AG08395 (cell line): ENCODE data around the gene FBXO34.

ENCODE experiments used
- DNase-seq: peaks from one replicate; pipeline ENCODE4 v3.0.0; 2012; ENCODE audit warnings: mixed read lengths, low spot score

Gene FBXO34

DNA sequence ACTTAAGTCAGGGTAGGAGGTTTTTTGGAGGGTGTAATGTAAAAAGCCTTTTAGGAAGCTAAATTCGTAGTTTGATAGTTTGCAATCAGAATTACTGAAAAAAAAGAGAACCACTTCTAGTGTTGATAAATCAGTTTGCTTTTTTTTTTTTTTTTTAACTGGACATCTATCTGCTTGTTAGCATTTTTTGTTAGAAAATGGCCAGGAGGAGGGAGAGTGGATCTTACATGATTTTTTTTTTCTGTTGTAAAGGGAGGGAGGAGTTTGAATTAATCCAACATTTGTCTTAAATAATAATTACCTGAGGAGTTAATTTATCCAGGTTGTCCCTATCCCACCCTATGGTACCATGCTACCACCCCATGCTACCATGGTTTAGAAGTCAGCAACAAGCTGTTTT is 1.2 kb downstream of the FBXO34 start:
- no peak for DNase-seq

DNA sequence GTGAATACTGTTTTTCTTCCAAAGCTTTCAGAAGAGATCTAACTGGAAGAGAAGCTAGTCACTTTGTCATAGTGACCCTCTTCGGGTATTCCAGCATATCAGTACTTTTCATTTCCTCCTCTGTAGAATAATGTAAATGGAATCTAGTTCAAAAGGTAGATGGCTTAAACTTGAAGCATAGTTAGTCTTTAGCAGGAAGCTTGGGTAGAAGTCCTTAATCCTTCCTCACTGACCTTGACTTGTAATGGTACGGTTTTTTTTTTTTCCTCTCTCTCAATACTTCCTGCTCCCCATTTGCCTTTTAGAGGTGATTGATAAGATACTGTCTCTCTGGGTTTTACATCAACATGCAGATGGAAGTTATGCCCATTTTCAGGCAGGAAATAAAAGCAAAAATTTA is 1.7 kb downstream of the FBXO34 start:
- no peak for DNase-seq

DNA sequence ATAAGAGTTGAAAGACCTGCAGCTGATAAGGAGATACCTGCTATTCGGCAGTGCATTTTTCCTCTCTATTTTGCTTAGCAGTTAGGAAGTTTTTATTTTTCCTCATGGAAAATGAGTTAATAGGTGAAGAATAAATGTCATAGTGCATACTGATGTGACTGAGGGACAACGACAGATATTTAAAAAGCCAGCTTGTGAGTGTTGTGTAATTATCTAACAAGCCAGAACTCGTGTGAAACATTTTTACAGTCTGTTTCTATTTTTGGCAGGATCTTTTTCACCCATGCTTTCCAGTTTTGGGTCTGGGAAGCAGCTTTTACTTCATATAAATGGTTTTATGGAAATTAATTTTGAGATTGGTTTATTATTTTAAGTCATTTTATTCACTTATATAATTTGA is 2.9 kb downstream of the FBXO34 start:
- DNase-seq: no peak

DNA sequence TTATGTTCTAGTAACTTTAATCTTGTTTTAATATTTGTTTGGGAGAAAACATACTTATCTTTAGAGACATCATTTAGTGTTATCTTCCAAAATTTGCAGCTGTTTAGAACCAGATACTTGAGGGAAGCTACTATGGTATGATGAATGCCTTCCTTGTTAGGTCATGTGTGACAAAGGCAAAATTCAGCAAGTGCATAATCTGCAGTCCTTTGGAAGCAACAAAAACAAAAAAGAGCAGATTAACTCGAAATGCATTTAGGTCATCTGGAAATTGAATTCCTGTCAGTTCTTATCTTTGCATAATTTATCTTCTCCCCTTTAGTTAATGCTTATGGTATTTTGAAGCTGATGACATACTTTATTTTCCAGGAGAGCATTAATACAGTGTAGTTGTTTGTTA is 3.5 kb downstream of the FBXO34 start:
- DNase-seq: no peak

DNA sequence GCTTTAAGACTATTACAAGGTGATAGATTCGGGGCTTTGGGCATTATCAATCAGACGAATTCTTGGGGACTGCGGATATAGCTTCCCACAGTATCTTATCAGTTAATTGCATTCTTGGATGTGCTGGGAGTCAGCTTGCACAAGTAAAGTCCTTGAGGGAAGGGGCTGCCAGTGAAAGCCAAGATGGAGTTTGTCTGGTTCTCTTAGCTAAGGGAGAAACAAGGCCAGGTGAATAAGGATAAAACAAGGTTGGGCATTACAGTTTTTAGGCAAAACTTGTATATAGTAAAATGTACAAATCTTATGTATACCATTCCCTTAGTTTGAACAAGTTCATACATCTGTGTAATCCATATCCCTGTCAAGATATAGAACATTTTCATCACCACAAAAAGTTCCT is 5.5 kb downstream of the FBXO34 start:
- DNase-seq: no peak

DNA sequence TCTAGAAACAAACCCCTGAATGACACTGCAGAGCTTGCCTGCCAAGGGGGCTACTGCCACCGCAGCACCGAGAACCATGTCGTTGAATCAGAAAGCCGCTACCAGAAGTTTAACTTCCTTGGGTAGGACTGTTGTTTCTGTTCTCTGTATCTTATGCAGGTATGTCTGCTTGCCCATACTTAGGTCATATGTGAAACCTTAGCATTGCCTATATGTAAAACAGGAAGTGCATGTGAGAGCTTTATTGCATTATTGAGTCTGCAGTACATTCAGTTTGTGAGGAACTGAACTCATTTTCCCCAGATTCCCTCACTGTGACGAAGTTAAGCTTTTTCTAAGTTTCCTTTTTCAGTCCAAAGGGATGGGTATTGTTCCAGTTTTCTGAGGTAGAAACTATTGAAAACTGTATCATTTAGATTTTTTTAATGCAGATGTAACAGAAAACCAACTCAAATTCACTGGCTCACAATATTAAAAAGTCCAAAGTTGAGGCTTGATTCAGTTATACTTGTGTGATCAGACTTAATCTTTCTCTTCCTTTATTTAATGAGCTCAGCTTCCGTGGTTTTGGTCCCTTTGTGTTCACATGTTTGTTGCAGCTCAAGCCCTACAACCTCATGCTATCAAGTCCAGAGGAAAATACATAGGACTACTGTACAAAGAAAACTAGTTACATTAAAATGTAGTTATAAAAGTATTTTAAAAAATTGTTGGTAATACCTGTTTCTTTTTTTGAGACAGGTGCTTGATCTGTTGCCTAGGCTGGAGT is 6.9 kb downstream of the FBXO34 start:
- DNase-seq: no peak

DNA sequence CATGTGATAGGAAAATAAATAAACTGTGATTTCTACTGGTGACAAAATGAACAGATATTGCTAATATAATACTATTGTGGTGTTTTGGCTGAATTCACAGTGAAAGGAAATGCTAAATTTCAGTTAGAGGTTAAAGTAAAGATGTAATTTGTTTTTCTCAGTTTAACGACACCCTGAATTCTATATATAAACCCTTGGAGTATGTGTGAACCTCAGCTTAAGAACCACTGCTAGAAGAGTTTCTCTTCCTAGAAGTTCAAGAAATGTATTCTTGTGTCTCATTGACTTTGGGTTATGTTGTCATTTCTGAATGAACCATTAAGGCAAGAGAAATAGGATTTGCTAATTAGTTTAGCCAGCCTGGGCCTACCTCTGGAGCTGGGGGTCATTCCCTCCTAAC is 8.2 kb downstream of the FBXO34 start:
- no peak for DNase-seq

DNA sequence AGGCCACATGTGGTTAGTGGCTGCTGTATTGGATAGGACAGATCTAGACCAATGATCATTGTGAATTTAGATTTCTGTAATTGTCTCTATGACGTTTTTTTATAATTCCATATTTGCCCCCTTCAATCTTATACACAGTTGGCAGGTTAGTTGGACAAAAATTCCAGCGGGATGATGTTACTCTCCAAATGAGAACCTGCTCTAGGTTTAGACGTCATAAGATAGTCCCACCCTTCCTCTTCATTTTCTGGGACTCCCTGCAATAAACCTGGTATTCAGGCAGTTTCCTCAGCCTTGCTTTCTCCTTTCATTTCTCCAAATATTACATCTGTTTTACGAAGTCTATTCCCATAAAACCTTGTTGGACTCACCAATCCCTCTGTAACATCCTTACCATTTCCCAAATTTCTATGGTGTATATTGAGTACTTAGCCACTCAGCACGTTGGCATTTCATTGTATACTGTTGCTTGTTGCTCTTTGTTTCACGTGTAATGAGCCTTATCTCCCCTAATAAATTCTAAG is 10.2 kb downstream of the FBXO34 start:
- DNase-seq: no peak

DNA sequence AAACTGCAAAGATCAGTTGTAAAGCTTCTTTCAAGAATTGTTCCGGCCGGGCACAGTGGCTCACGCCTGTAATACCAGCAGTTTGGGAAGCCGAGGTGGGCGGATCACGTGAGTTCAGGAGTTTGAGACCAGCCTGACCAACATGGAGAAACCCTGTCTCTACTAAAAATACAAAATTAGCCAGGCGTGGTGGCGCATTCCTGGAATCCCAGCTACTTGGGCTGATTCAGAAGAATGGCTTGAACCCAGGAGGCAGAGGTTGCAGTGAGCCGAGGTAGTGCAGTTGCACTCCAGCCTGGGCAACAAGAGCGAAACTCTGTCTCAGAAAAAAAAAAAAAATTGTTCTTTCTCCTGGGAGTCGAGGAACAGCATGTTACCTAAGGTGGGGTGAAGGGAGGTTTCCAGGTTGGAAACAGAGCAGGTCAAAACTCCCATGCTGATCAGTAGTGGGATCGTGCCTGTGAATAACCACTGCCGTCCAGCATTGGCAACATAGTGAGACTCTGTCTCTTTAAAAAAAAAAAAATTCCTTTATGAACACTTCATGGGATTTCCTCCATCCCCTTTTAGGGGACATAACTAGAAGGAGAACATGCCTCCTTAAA is 13.9 kb downstream of the FBXO34 start:
- no peak for DNase-seq

DNA sequence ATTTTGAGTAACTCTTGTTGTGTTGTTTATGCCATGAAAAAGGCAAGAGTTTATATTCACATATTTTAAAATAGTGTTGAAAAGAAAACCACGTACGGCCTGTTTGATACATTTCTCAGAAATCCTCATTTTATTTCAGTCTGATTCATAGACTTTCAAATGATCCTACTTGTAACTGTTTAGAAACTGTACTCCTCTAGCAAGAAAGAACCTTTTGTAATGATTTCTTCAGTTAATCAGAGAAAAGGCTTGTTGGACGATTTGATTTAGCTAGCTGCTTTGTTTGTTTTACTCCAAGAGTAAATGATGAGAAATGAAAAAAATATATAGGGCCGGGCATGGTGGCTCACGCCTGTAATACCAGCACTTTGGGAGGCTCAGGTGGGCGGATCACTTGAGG is 17.2 kb downstream of the FBXO34 start:
- DNase-seq: no peak

DNA sequence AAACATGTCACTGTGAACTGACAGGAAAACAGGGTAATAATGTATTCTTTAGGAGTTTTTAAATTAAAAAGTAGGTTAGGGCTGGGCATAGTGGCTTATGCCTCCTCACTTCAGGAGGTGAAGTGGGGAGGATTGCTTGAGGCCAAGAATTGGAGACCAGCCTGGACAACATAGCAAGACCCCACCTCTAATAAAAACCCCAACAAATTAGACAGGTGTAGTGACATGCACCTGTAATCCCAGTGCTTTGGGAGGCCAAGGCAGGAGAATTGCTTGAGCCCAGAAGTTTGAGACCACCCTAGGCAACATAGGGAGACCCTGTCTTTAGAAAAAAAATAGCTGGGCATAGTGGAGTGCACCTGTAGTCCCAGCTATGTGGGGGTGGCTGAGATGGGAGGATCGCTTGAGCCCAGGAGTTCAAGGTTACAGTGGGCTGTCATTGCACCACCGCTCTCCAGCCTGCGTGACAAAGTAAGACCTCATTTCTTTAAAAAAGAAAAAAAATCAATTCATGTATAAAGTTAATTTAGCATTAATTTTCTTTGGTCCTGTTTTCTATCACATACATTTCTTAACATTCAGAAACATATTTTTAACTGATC is 20.4 kb downstream of the FBXO34 start:
- DNase-seq: no peak

DNA sequence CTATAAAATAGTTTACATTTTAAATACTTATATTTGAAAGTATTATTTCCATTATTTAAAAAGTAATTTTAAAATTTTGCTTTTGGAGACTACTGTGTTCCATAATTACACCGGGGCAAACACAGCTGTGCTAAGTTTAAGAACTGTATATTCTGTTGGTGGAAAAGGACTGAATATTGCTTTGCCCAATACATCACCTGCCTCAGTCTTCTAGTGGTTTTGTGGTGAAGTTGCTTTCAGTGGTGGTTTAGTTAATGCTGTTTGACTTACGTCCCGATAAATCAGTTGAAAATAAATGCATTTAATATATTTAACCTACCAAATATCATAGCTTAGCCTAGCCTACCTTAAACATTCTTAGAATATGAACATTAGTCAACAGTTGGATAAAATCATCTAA is 23.4 kb downstream of the FBXO34 start:
- no peak for DNase-seq

DNA sequence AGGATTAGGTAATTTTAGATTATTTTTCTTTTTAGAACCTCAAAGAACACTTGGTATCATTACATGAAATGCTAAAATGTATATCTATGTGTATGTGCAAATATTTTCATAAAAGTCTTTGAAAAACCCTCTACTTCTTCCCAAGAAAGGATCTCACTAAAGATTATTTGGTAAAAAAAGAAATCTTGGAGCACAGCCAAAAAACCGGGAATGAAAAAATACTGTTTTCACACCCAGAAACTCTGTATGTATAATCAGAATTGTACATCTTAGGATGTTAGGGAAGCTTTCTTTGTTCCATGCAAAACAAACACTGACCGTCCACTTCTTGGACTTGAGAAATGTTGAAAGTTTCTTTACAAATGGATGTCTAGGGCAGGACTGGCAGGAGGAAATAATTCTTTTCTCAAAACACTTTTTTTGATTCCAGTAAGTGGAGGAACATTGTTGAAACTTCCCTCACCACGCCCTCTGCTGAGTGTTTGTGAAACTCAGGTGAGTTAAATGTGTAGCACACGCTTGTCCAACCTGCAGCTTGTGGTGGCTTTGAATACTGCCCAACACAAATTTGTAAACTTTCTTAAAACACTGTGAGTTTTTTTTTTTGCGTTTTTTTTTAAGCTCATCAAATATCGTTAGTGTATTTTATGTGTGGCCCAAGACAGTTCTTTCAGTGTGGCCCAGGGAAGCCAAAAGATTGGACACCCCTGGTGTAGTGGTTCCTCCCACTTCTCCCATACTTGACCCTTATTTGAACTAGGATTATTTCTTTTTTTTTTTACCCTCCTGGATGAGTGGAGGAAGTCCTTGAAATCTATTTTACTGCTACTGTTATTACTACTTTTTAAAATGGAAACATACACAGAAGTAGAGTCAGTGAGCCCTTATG is 26.6 kb downstream of the FBXO34 start:
- DNase-seq: no peak

DNA sequence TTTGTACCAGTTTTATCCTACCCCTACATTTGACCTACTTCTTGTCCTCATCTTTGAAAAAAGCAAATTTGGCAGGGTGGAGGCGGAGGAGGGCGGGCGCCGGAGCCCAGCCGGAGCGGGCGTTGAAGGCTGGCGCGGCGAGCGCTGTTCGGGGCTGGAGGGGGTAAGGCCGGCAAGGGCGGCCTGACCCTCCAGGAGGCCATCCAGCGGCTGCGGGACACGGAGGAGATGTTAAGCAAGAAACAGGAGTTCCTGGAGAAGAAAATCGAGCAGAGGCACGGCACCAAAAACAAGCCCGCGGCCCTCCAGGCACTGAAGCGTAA is 27.2 kb downstream of the FBXO34 start:
- DNase-seq: no peak

DNA sequence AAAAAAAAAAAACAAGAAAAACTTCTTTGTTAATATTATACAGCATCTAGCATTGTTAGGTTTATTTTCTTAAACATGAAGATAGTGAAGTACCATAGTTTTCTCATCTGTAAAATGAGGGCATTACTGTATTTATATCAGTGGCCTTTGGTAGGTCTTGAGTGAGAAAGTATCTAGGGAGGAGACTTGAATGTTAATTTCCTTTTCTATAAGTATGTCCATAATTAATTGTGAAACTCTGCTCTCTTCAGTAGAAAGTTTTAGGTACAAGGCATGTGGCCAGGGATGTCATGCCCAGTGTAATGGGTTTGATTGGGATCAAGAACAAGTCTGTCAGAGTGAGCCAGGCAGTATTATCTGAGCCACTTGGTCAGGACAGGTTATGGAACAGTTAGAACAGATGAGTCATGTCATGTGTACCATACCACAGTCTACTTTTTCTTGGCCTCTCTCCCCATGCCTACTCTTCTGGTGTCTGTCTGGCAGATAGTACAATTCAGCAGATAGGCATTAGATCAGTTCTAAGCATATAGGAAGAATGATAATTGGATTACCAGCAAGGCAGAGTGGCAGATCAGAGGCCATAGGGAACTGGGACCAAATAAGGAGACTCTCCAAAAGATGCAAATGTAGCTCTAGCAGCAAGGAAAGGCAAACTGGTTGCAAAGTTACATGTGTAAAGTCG is 30.4 kb downstream of the FBXO34 start:
- peak; percentile 45 for DNase-seq

DNA sequence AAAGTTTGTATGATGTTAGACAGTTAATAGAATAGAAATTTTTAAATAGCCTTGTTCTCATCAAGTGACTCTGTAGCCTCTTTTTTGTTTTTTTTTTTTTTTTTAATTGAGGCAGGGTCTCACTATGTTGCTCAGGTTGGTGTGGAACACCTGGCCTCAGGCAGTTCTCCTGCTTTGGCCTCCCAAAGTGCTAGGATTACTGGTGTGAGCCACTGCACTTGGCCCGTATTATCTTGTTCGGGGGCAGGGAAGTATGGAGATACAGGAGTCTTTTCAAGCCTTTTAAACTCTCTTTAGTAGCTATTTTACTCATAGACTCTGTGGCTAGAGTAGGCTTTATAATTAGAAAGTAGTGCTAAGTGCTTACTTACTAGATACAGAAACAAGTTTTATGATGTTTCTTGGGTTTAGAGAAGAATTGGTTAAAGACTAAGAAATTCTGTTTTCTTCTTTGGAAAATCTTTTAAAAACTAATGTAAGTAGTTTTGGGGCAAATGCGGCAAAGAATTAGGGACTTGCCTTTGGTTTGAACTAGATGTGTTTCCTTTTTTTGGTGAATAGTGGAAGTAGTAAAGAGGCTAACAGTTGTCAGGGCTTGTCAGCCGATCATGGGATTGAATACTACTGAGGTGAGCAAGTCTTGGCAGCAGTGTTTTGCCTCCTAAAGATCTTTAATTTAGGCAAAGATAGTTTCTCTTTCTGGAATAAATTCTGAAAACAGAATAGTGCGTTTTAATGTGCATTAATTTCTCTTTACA is 31.3 kb downstream of the FBXO34 start:
- no peak for DNase-seq

DNA sequence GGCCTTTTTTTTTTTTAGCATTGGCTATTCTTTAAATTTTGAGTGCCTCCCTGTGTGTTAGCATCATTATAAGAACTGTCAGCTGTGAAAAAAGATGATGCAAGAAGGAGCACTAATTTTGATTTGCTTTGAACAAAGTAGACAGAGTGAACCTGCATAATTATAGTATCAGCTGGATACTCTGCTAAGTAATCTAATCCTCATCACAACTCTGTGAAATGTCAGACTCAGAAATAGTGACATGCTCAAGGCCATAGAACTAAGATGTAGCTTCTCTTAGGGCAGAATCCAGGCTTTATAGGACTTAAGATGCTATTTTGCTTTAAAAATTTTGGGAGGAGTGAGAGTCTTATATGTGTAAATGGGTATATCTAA is 31.9 kb downstream of the FBXO34 start:
- no peak for DNase-seq

DNA sequence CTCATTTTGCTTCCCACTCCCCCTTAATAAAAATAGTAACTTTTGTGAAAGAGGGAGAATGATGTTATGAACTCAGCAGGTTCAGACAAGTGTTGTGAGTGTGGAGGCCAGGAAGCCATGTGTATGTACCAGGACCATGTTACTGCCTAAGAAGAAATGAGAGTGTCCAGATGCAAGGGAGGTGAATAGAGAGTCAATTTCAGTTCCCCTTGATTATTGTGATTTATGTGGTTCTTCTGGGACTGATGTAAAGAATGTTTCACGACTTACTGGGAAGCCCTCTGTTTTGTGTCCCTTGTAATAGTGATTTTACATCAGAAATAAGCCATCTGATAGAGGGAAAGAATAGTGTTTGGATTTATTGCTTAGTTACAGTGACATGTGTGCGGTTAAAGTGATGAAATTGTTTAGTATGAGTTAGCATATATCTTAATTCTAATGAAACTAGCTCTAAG is 32.5 kb downstream of the FBXO34 start:
- no peak for DNase-seq

DNA sequence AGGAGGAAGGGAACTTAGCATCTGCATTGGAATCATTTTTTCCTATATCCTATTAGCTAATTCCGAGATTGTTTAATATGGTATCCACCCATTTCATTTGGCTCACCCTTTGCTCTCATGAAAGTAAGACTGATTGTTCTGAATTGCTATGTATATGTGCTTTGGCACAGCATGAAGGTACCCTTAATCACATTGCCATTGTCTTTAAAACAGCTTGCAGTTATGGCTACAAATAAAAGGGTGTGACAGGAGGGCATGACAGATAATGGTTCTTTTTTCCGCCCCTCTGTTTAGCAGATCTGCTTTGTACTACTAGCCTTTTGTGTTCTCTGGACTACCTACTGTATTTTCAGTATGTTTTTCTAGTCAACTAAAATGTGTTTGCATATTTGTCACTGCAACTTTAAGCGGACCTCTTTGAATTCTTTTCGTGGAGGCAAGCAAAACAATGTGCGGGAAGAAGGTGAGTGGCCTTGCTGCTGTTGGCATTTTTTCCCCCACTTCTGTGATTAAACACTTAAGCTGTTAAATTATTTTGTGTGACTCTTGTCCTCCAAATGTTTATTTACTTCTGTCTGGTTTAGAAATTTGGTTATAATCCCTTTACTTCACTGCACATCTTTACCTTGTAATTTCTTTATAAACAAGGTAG is 35.8 kb downstream of the FBXO34 start:
- no peak for DNase-seq

DNA sequence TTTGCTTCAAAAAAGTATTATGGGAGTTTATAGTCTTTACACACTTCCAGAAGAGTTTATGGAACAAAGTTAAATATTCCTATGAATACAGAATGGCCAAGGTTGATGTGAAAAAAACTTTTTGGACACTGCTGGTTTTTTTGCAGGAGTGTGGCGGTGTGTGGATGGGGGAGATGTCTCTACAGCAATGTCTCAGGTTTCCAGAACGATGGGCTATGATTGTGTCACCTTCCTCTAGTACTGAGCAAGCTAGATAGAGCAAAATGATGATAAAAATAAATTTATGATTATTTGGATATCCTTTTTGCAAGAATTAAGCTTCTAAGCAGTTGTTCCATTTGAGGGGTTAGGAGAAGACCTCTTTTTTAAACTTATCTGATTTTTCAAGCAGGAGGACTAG is 37.9 kb downstream of the FBXO34 start:
- DNase-seq: no peak
